HUDEP-2 (cell line): ENCODE data around the gene DNA2.

Source experiments
- DNase-seq, 76 experiments: peaks; one replicate each; lab custom pipeline; 2025; ENCODE audit not compliant: unreplicated experiment in 76 of 76; lab: John Stamatoyannopoulos, UW

The DNA2 gene

DNA sequence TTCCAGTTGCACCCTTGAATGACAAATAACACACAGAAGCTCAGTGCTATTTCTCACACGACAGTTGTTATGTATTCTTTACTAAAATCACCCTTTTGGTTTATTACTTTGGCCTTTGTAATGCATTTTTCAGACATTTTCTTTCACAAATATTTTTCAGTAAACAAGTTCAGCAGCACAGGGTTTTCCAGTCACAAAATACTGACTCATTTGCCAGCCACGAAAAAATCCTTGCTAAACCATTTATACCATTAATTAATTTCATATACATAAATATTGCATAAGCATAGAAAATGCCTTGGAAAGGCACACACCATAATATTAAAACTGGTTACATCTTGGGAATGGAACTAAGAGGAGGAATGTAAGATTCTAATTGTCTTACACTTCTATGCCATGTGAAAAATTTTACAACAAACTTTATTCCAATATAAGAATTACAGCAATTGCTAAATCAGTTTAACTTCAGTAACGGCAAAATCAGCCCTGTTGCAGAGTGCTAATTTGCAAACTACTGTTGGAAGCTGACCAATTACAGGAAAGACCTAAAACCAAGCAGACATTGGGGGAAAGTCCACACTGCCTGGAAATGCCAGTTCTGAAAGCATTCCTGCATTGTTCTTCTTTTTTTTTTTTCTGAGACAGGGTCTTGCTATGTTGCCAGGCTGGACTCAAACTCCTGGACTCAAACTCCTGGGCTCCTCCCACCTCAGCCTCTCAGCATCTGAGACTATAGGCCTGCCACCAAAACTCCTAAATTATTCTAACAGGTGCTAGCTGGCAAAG lies 107.5 kb downstream of the DNA2 start:
- no peak for DNase-seq
